Ishikawa (cell line): ENCODE measurements around the gene GPBAR1.

Source experiments
- CEBPB ChIP-seq: IDR thresholded peaks from 2 replicates; pipeline ENCODE4 v1.6.1; 2012
- CREB1 ChIP-seq: IDR thresholded peaks from 2 replicates; pipeline ENCODE4 v1.6.1; 2012; ENCODE audit warnings: low read depth
- EGR1 ChIP-seq: IDR thresholded peaks from 2 replicates; pipeline ENCODE4 v1.6.1; 2012
- EP300 ChIP-seq: IDR thresholded peaks from 2 replicates; pipeline ENCODE4 v1.6.1; 2012; ENCODE audit warnings: borderline replicate concordance
- FOXM1 ChIP-seq: IDR thresholded peaks from 2 replicates; pipeline ENCODE4 v1.6.1; 2012; ENCODE audit warnings: low read depth, borderline replicate concordance
- MAX ChIP-seq: IDR thresholded peaks from 2 replicates; pipeline ENCODE4 v1.6.1; 2012
- NFIC ChIP-seq: IDR thresholded peaks from 2 replicates; pipeline ENCODE4 v1.6.1; 2012
- RAD21 ChIP-seq: IDR thresholded peaks from 2 replicates; pipeline ENCODE4 v1.6.1; 2012; ENCODE audit warnings: low read depth
- TAF1 ChIP-seq: IDR thresholded peaks from 2 replicates; pipeline ENCODE4 v1.6.1; 2012; ENCODE audit warnings: low read depth, mild to moderate bottlenecking
- TCF12 ChIP-seq: IDR thresholded peaks from 2 replicates; pipeline ENCODE4 v1.6.1; 2012; ENCODE audit warnings: low read depth
- TEAD4 ChIP-seq: IDR thresholded peaks from 2 replicates; pipeline ENCODE4 v1.6.1; 2012
- USF1 ChIP-seq: IDR thresholded peaks from 2 replicates; pipeline ENCODE4 v1.6.1; 2012
- YY1 ChIP-seq: IDR thresholded peaks from 2 replicates; pipeline ENCODE4 v1.6.1; 2012; ENCODE audit warnings: low read depth
- ZBTB7A ChIP-seq: IDR thresholded peaks from 2 replicates; pipeline ENCODE4 v1.6.1; 2012; ENCODE audit warnings: low read depth
- TF ChIP-seq, protein P1 (sequence below): IDR thresholded peaks from 2 replicates; pipeline ENCODE4 v1.6.1; 2012; ENCODE audit warnings: low read depth, mild to moderate bottlenecking

Gene GPBAR1

DNA sequence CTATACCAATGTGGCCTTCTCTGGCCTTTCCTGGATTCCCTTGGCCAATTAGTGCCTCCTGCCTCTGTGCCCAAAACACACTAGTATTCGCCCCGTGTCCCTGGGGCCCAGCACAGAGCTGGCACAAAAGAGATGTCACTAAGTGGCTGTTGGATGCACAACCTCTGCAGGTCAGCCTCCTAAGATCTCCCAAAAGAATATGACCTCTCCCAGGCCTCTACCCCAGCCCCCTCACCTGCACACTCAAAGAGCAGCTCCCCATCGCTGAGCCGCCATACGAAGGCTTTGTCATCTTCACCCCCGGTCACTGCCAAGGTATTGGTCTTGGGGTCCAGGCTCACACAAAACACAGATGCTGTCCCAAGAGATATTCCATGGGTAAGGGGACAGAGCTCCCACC lies 6.4 kb downstream of the GPBAR1 start:
- no peak for TF ChIP-seq FOXM1
- no peak for TF ChIP-seq YY1
- TF ChIP-seq, protein P1, sequence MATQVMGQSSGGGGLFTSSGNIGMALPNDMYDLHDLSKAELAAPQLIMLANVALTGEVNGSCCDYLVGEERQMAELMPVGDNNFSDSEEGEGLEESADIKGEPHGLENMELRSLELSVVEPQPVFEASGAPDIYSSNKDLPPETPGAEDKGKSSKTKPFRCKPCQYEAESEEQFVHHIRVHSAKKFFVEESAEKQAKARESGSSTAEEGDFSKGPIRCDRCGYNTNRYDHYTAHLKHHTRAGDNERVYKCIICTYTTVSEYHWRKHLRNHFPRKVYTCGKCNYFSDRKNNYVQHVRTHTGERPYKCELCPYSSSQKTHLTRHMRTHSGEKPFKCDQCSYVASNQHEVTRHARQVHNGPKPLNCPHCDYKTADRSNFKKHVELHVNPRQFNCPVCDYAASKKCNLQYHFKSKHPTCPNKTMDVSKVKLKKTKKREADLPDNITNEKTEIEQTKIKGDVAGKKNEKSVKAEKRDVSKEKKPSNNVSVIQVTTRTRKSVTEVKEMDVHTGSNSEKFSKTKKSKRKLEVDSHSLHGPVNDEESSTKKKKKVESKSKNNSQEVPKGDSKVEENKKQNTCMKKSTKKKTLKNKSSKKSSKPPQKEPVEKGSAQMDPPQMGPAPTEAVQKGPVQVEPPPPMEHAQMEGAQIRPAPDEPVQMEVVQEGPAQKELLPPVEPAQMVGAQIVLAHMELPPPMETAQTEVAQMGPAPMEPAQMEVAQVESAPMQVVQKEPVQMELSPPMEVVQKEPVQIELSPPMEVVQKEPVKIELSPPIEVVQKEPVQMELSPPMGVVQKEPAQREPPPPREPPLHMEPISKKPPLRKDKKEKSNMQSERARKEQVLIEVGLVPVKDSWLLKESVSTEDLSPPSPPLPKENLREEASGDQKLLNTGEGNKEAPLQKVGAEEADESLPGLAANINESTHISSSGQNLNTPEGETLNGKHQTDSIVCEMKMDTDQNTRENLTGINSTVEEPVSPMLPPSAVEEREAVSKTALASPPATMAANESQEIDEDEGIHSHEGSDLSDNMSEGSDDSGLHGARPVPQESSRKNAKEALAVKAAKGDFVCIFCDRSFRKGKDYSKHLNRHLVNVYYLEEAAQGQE = no peak
- TF ChIP-seq TCF12 = no peak
- TF ChIP-seq EP300 = no peak
- TF ChIP-seq NFIC = no peak
- no peak for TF ChIP-seq USF1
- no peak for TF ChIP-seq TEAD4
- TF ChIP-seq CEBPB = no peak
- TF ChIP-seq CREB1 = no peak
- TF ChIP-seq EGR1 = no peak
- TF ChIP-seq TAF1 = no peak
- no peak for TF ChIP-seq RAD21
- TF ChIP-seq MAX = no peak
- TF ChIP-seq ZBTB7A = no peak

DNA sequence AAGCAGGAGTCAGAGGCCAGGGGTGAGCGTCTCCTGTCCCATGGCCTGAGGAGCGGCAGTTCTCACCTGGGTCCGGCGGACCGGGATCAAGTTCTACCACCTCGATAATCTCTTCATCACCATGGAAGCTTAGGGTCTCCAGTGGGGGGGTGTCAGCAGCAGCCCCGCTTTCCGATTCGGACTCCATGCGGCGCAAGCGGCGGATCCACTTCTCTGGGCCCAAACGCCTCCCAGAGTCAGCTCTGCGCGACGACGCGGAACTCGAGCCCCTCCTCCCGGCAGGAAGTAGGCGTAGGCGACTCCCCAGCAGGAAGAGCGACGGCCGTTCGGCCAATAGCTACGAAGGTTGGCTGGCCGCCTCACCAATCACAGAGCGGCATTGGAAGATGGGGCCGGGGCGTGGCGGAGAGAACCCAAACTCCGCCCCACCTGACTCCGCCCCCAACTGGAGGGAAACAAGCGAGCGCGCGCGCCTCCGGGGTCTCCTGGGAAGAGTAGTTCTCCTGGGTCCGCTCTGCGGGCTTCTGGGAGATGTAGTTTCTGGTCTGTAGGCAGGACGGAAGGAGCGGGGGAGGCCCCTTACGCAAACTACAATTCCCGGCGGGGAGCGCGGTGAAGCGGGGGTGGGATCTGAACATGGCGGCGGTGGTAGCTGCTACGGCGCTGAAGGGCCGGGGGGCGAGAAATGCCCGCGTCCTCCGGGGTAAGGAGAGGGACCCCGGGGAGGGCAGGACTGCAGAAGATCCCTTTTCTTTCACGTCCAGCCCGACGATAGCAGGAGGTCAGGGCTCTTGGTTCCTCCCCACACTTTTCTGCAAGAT lies 9.3 kb downstream of the GPBAR1 start, which contains the start of the genes AAMP and PNKD:
Gene AAMP (minus strand): TSS at position 238 of the 821 bp plus-strand sequence. CDS start 51 bp downstream, at position 187.
Gene PNKD (plus strand): TSS at position 620 of the 821 bp plus-strand sequence. CDS start 17 bp downstream, at position 637.
- TF ChIP-seq NFIC = peak; percentile 54
- TF ChIP-seq CREB1 = peak; percentile 64; the same call in 1 of the 2 replicates
- TF ChIP-seq FOXM1 = no peak
- TF ChIP-seq, protein P1 = no peak
- 0 out of 2 replicates have a peak, but pooled peaks have one; percentile 21 for TF ChIP-seq CEBPB
- TF ChIP-seq RAD21 = no peak
- TF ChIP-seq TCF12 = 0 out of 2 replicates have a peak, but pooled peaks have one; percentile 73
- peak; percentile 96 for TF ChIP-seq EGR1
- peak; percentile 50 for TF ChIP-seq MAX
- peak; percentile 93 for TF ChIP-seq YY1
- TF ChIP-seq TEAD4 = no peak
- no peak; the same call in 1 of the 2 replicates for TF ChIP-seq EP300
- TF ChIP-seq USF1 = peak; percentile 63
- peak; percentile 50; the same call in 1 of the 2 replicates for TF ChIP-seq ZBTB7A
- peak; percentile 85 for TF ChIP-seq TAF1

- no peak for TF ChIP-seq EGR1
- TF ChIP-seq TEAD4 = no peak
- 0 out of 2 replicates have a peak, but pooled peaks have one; percentile 12 for TF ChIP-seq CREB1
Observed at GRCh38 chr2:218270721-218271486, 10.1 kb downstream of the GPBAR1 start.

DNA sequence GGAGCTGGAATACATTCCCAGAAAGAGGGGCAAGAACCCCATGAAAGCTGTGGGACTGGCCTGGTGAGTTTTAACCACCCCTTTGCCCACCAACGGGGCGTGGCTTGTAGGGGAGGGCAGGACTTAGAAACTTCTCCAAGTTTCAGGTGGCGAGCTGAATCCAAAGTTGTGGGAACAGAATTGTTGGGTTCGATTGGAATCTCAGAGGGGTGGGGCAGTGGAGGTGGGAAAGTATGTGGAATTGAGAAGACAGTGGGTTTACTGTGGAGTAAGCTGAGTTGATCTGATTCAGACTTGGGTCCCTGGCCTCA lies 10.6 kb downstream of the GPBAR1 start:
- TF ChIP-seq RAD21 (no peak), FOXM1 (no peak), TAF1 (no peak), EP300 (no peak), NFIC (no peak), MAX (no peak), CEBPB (no peak), CREB1 (no peak), TEAD4 (no peak), YY1 (no peak), ZBTB7A (no peak), USF1 (no peak), TCF12 (no peak), EGR1 (no peak)
- TF ChIP-seq, protein P1 = no peak
